ENCODE measurements around the gene PRKCE. TPM values are rescaled to one million over a fixed set of nuclear protein-coding genes. Genes with fewer than 3 reads are reported as not detected.

The PRKCE gene
- total RNA-seq, 1 experiment from 2014 or later = 21.7 TPM

- BruUV-seq (replicated peaks) = no TSS peak
- Histone ChIP-seq H3K36me3 (ENCODE audit: low read depth) (no peaks in the 10 kb centered on the region), H3K9me3 (ENCODE audit: insufficient read depth, low read depth) (no peaks in the 10 kb centered on the region), H3K4me1 (replicated peaks; ENCODE audit: insufficient read depth) (peaks cover 5% of the 10 kb centered on the region), H4K20me1 (ENCODE audit: insufficient read depth) (no peaks in the 10 kb centered on the region), H3K27ac (no peak overlapping the region), H3K4me2 (no peak overlapping the region), H3K79me2 (ENCODE audit: low read depth) (peaks cover 10% of the 10 kb centered on the region; the same call in 1 of the 2 replicates), H2AFZ (no peak overlapping the region), H3K27me3 (ENCODE audit: insufficient read depth, low read depth) (no peaks in the 10 kb centered on the region), H3K4me3 (no peak overlapping the region), H3K9me2 (ENCODE audit: insufficient read depth) (no peaks in the 10 kb centered on the region), H3F3A (ENCODE audit: insufficient read depth, low read depth) (no peaks in the 10 kb centered on the region)
- intact Hi-C loops (cut with micrococcal nuclease; ENCODE audit: unreplicated experiment) = no loop called here
- POLR2A ChIA-PET (ENCODE audit: unreplicated experiment) = no interaction called here
- no peak for TF ChIP-seq EZH2 (IDR thresholded peaks at IDR 0.05; ENCODE audit: low read depth)
- TF ChIP-seq CTCF (conservative IDR thresholded peaks at IDR 0.05) = no peak
- CTCF ChIA-PET = no interaction called here
- DNase-seq = no peak
Observed at GRCh38 chr2:45716915-45717314, 65.4 kb downstream of the PRKCE start.

GRCh38 chr2:45720210-45720609, 68.7 kb downstream of the PRKCE start:
- peaks cover 4% of the 10 kb centered on the region; the same call in 1 of the 2 replicates for H4K20me1 ChIP-seq (ENCODE audit: insufficient read depth)
- no TSS peak for BruUV-seq (replicated peaks)
- no peak for DNase-seq
- CTCF ChIA-PET = no interaction called here
- no peaks in the 10 kb centered on the region for H3K9me2 ChIP-seq (ENCODE audit: insufficient read depth)
- H3K27ac ChIP-seq = no peak overlapping the region
- H3K4me1 ChIP-seq (replicated peaks; ENCODE audit: insufficient read depth) = peaks cover 5% of the 10 kb centered on the region
- H3K79me2 ChIP-seq (ENCODE audit: low read depth) = peaks cover 10% of the 10 kb centered on the region; the same call in 1 of the 2 replicates
- H3K36me3 ChIP-seq (ENCODE audit: low read depth) = no peaks in the 10 kb centered on the region
- intact Hi-C loops (cut with micrococcal nuclease; ENCODE audit: unreplicated experiment) = no loop called here
- no peaks in the 10 kb centered on the region for H3K9me3 ChIP-seq (ENCODE audit: insufficient read depth, low read depth)
- H3K27me3 ChIP-seq (ENCODE audit: insufficient read depth, low read depth) = no peaks in the 10 kb centered on the region
- no peak overlapping the region for H3K4me3 ChIP-seq
- no peak for TF ChIP-seq EZH2 (IDR thresholded peaks at IDR 0.05; ENCODE audit: low read depth)
- no peak for TF ChIP-seq CTCF (conservative IDR thresholded peaks at IDR 0.05)
- H3K4me2 ChIP-seq = no peak overlapping the region
- 0 out of 2 replicates have a peak, but pooled peaks cover 4% of the 10 kb centered on the region for H3F3A ChIP-seq (ENCODE audit: insufficient read depth, low read depth)
- no peak overlapping the region for H2AFZ ChIP-seq
- POLR2A ChIA-PET (ENCODE audit: unreplicated experiment) = no interaction called here

- BruUV-seq (replicated peaks) = no TSS peak
- CTCF ChIA-PET = no interaction called here
Observed at GRCh38 chr2:45721150-45721549, 69.7 kb downstream of the PRKCE start.

More at GRCh38 chr2:45721150-45721549, 69.7 kb downstream of the PRKCE start:
- Histone ChIP-seq H3K4me3 (no peak overlapping the region), H3F3A (ENCODE audit: insufficient read depth, low read depth) (0 out of 2 replicates have a peak, but pooled peaks cover 9% of the 10 kb centered on the region), H3K9me3 (ENCODE audit: insufficient read depth, low read depth) (no peaks in the 10 kb centered on the region), H2AFZ (no peak overlapping the region), H3K27me3 (ENCODE audit: insufficient read depth, low read depth) (no peaks in the 10 kb centered on the region), H3K36me3 (ENCODE audit: low read depth) (no peaks in the 10 kb centered on the region), H3K4me1 (replicated peaks; ENCODE audit: insufficient read depth) (peaks cover 5% of the 10 kb centered on the region), H3K27ac (no peak overlapping the region), H3K9me2 (ENCODE audit: insufficient read depth) (no peaks in the 10 kb centered on the region), H4K20me1 (ENCODE audit: insufficient read depth) (peaks cover 4% of the 10 kb centered on the region; the same call in 1 of the 2 replicates), H3K79me2 (ENCODE audit: low read depth) (peaks cover 10% of the 10 kb centered on the region; the same call in 1 of the 2 replicates), H3K4me2 (no peak overlapping the region)
- DNase-seq = no peak
- intact Hi-C loops (cut with micrococcal nuclease; ENCODE audit: unreplicated experiment) = no loop called here
- TF ChIP-seq CTCF (conservative IDR thresholded peaks at IDR 0.05) = no peak
- no peak for TF ChIP-seq EZH2 (IDR thresholded peaks at IDR 0.05; ENCODE audit: low read depth)
- POLR2A ChIA-PET (ENCODE audit: unreplicated experiment) = no interaction called here
